Tibial nerve (tissue), 4 donors: ENCODE measurements around the gene PPP1R1B. TPM values are rescaled to one million over a fixed set of nuclear protein-coding genes. Genes with fewer than 3 reads are reported as not detected.

Source experiments
- DNase-seq, 2 donors: peaks; one replicate each; pipeline ENCODE4 v3.0.0-alpha.2; 2019; ENCODE audit warnings: low spot score in 2 of 2
- H3K27ac ChIP-seq, 4 donors: fragments of 200-600 bp; sonication (generic) in 3 of 4; one replicate each; pipeline ENCODE4 v1.5.1; 2017 to 2019; ENCODE audit warnings: mild to moderate bottlenecking in 1 of 4
- H3K27me3 ChIP-seq, 2 donors: fragments of 200-600 bp; sonication (generic) in 1 of 2; one replicate each; pipeline versions ENCODE4 v1.5.1 to v1.6.0; 2017 to 2019
- H3K36me3 ChIP-seq, 3 donors: fragments of 200-600 bp; sonication (generic); one replicate each; pipeline ENCODE4 v1.5.1; 2018 to 2019
- H3K4me1 ChIP-seq, 4 donors: fragments of 200-600 bp; sonication (generic) in 3 of 4; one replicate each; pipeline ENCODE4 v1.5.1; 2017 to 2019
- H3K4me3 ChIP-seq, 4 donors: fragments of 200-600 bp; sonication (generic) in 3 of 4; one replicate each; pipeline ENCODE4 v1.5.1; 2017 to 2019; ENCODE audit warnings: mild to moderate bottlenecking in 1 of 4, moderate library complexity in 1 of 4
- H3K9me3 ChIP-seq, 4 donors: fragments of 200-600 bp; sonication (generic) in 3 of 4; one replicate each; pipeline ENCODE4 v1.5.1; 2017 to 2019
- CTCF ChIP-seq, 5 experiments: fragments of 200-600 bp in 3 of 5; fragments of 450-650 bp in 2 of 5; sonication (generic) in 3 of 5; IDR thresholded peaks; one replicate each; pipeline ENCODE4 v1.5.1; 2016 to 2019; ENCODE audit warnings: antibody characterized with exemption in 5 of 5, mild to moderate bottlenecking in 3 of 5, moderate library complexity in 2 of 5
- EP300 ChIP-seq, 2 donors: sonication (generic); formaldehyde crosslinking; IDR thresholded peaks; one replicate each; pipeline ENCODE4 v1.6.1; 2017; ENCODE audit warnings: antibody characterized with exemption in 2 of 2, mild to moderate bottlenecking in 1 of 2
- POLR2A ChIP-seq, 2 donors: fragments of 450-650 bp; IDR thresholded peaks; one replicate each; pipeline ENCODE4 v1.6.1; 2017; ENCODE audit warnings: antibody characterized with exemption in 2 of 2, mild to moderate bottlenecking in 2 of 2, moderate library complexity in 2 of 2
- WGBS, 2 donors: methylation state at CpG; one replicate each; pipeline ENCODE4 v1.1.5; 2018; 5-methylcytosine and 5-hydroxymethylcytosine counted together
- total RNA-seq, 4 donors: library from RNA; depleted of rRNA; stranded (reverse); fragments of >200 nt; gene quantifications; one replicate each; pipeline ENCODE4 v1.1.0, GENCODE V29; 2016

Gene PPP1R1B
- 10 to 100 TPM; 10.4 to 20.4 (median 12.7) TPM for total RNA-seq

- TF ChIP-seq EP300 (IDR thresholded peaks at IDR 0.05) (no peak), CTCF (IDR thresholded peaks at IDR 0.05) (no peak), POLR2A (IDR thresholded peaks at IDR 0.05) (no peak)
- Histone ChIP-seq H3K4me1 (peaks cover 0 to 52% (median 23%) of the 10 kb centered on the region in 4 donors), H3K4me3 (peak within 1 kb of the TSS; percentile 24 to 50 (median 40)), H3K36me3 (no peaks in the 10 kb centered on the region), H3K27me3 (peaks cover 7 to 56% of the 10 kb centered on the region in 2 donors), H3K9me3 (no peaks in the 10 kb centered on the region), H3K27ac (peak within 1 kb of the TSS; percentile 4 to 90 (median 56))
- 14 to 16% methylated on average over 28 to 29 of the region's 29 CpGs for WGBS, 2 donors
- no peak for DNase-seq
Measured at GRCh38 chr17:39626171-39627046, at the start of gene PPP1R1B. Gene PPP1R1B, plus strand, starts transcription at chr17:39626952. Its CDS starts 441 bp downstream, at chr17:39627393.

GRCh38 chr17:39578272-39578671 lies 48.5 kb upstream of the PPP1R1B start:
- Histone ChIP-seq H3K27me3 (no peaks in the 10 kb centered on the region), H3K36me3 (no peaks in the 10 kb centered on the region), H3K27ac (no peak overlapping the region), H3K4me1 (peaks cover 0 to 19% (median 2%) of the 10 kb centered on the region in 4 donors), H3K4me3 (no peak overlapping the region), H3K9me3 (no peaks in the 10 kb centered on the region)
- 81 to 83% methylated on average over 2 of the region's 2 CpGs for WGBS, 2 donors
- no peak for TF ChIP-seq POLR2A (IDR thresholded peaks at IDR 0.05)
- TF ChIP-seq EP300 (IDR thresholded peaks at IDR 0.05): no peak
- no peak for TF ChIP-seq CTCF (IDR thresholded peaks at IDR 0.05)
- no peak for DNase-seq

- Histone ChIP-seq H3K36me3 (no peaks in the 10 kb centered on the region), H3K27me3 (no peaks in the 10 kb centered on the region), H3K4me1 (peaks cover 0 to 9% (median 0%) of the 10 kb centered on the region in 4 donors), H3K4me3 (no peak overlapping the region), H3K27ac (no peak overlapping the region), H3K9me3 (no peaks in the 10 kb centered on the region)
- TF ChIP-seq POLR2A (IDR thresholded peaks at IDR 0.05) (no peak), CTCF (IDR thresholded peaks at IDR 0.05) (no peak), EP300 (IDR thresholded peaks at IDR 0.05) (no peak)
- 26 to 27% methylated on average over 8 of the region's 8 CpGs for WGBS, 2 donors
- no peak for DNase-seq
Measured at GRCh38 chr17:39579318-39580081, 47.3 kb upstream of the PPP1R1B start.

- no peak overlapping the region for H3K27ac ChIP-seq
- no peaks in the 10 kb centered on the region for H3K27me3 ChIP-seq
- WGBS, 2 donors: 49 to 64% methylated on average over 7 of the region's 7 CpGs
- H3K9me3 ChIP-seq: no peaks in the 10 kb centered on the region
- TF ChIP-seq CTCF (IDR thresholded peaks at IDR 0.05): no peak
- no peak for TF ChIP-seq POLR2A (IDR thresholded peaks at IDR 0.05)
- TF ChIP-seq EP300 (IDR thresholded peaks at IDR 0.05): no peak
- no peak for DNase-seq
- H3K4me3 ChIP-seq: no peak overlapping the region
- H3K36me3 ChIP-seq: no peaks in the 10 kb centered on the region
- peaks cover 0 to 9% (median 0%) of the 10 kb centered on the region in 4 donors for H3K4me1 ChIP-seq
Measured at GRCh38 chr17:39580082-39580468, 46.7 kb upstream of the PPP1R1B start.
